K562 (cell line): ENCODE measurements around the gene PPFIBP2. TPM values are rescaled to one million over a fixed set of nuclear protein-coding genes. Genes with fewer than 3 reads are reported as not detected.

Source experiments
- ATAC-seq: fragments of 200-7000 bp; cut with Tn5 transposase; 3 replicates; pipeline ENCODE4 v1.9.1; 2020; ENCODE audit warnings: moderate library complexity
- BruUV-seq: library from RNA; stranded (reverse); fragments of 400-500 nt; replicated peaks from 2 replicates; lab custom pipeline; 2021; lab: Mats Ljungman, UMichigan
- CTCF ChIA-PET: fragments of 300-600 bp; formaldehyde crosslinking; extraction: SDS; loops from one replicate; lab custom pipeline; 2021; ENCODE audit warnings: low intra/inter-chr PET ratio; lab: Yijun Ruan, JAX
- POLR2A ChIA-PET: fragments of 300-600, 350-650 bp; sonication (Branson Sonifier 250); formaldehyde crosslinking; extraction: SDS; loops from one replicate; lab custom pipeline; 2021; ENCODE audit warnings: antibody characterized with exemption, inconsistent platforms; lab: Yijun Ruan, JAX
- DNase-seq, 4 experiments: peaks; one replicate each; pipeline versions ENCODE4 v3.0.0 to v3.0.0-alpha.2; 2011 to 2018; ENCODE audit warnings: low spot score in 3 of 4, mixed read lengths in 3 of 4; ENCODE audit errors: extremely low read depth in 1 of 4
- FAIRE-seq: peaks from 2 replicates; lab custom pipeline; 2011; peaks lifted over from hg19 to GRCh38; lab: Jason Lieb, UNC
- H2AFZ ChIP-seq: 2 replicates; pipeline ENCODE4 v1.6.0; 2011; ENCODE audit warnings: low read depth, low read length, control low read depth, inconsistent platforms
- H3K27ac ChIP-seq: fragments of 200-600 bp; 3 replicates; pipeline ENCODE4 v1.8.0; 2011; ENCODE audit warnings: low read depth, mild to moderate bottlenecking, control low read depth, inconsistent platforms, low read length, moderate library complexity, mixed read lengths; ENCODE audit errors: extremely low read depth
- H3K27me3 ChIP-seq, 2 experiments: fragments of 300-600 bp in 1 of 2; 2 replicates in 1 of 2; 3 replicates in 1 of 2; pipeline versions ENCODE4 v1.6.0 to v1.8.0; 2011; ENCODE audit warnings: inconsistent platforms in 2 of 2, low read length in 2 of 2, mild to moderate bottlenecking in 1 of 2, mixed read lengths in 1 of 2, moderate library complexity in 1 of 2; ENCODE audit not compliant: control insufficient read depth in 2 of 2, insufficient read depth in 2 of 2
- H3K36me3 ChIP-seq: fragments of 300-600 bp; 3 replicates; pipeline ENCODE4 v1.8.0; 2011; ENCODE audit warnings: mild to moderate bottlenecking, low read length, inconsistent platforms; ENCODE audit not compliant: control insufficient read depth, insufficient read depth
- H3K4me1 ChIP-seq, 2 experiments: fragments of 200-600 bp in 1 of 2; replicated peaks in 1 of 2; 2 replicates in 1 of 2; 3 replicates in 1 of 2; pipeline versions ENCODE4 v1.5.1 to v1.8.0; 2011; ENCODE audit warnings: inconsistent platforms in 2 of 2, low read length in 2 of 2, mild to moderate bottlenecking in 1 of 2, mixed read lengths in 1 of 2, moderate library complexity in 1 of 2; ENCODE audit not compliant: control insufficient read depth in 2 of 2, insufficient read depth in 2 of 2
- H3K4me2 ChIP-seq: 2 replicates; pipeline ENCODE4 v1.6.1; 2011; ENCODE audit warnings: low read length, control low read depth, inconsistent platforms, mixed read lengths; ENCODE audit not compliant: insufficient read depth
- H3K4me3 ChIP-seq: fragments of 200-600 bp; sonication (generic), shearing (Covaris generic); 2 replicates; pipeline ENCODE4 v1.5.1; 2016; ENCODE audit warnings: control low read depth, inconsistent platforms
- H3K79me2 ChIP-seq: fragments of 200-600 bp; 3 replicates; pipeline ENCODE4 v1.8.0; 2011; ENCODE audit warnings: low read length, inconsistent platforms; ENCODE audit not compliant: control insufficient read depth, insufficient read depth
- H3K9ac ChIP-seq, 2 experiments: 2 replicates each; pipeline versions ENCODE4 v1.6.0 to v1.6.1; 2011; ENCODE audit warnings: low read depth in 2 of 2, low read length in 2 of 2, control low read depth in 1 of 2, inconsistent platforms in 1 of 2, mild to moderate bottlenecking in 1 of 2, mixed read lengths in 1 of 2; ENCODE audit not compliant: insufficient read depth in 1 of 2
- H3K9me1 ChIP-seq: one replicate; pipeline ENCODE4 v1.6.0; 2011; ENCODE audit warnings: inconsistent platforms, mild to moderate bottlenecking, low read length, moderate library complexity; ENCODE audit not compliant: control insufficient read depth, insufficient read depth
- H3K9me3 ChIP-seq: replicated peaks from 2 replicates; pipeline ENCODE4 v1.5.1; 2011; ENCODE audit warnings: low read depth, low read length, inconsistent platforms; ENCODE audit not compliant: control insufficient read depth, insufficient read depth
- H4K20me1 ChIP-seq: replicated peaks from 2 replicates; pipeline ENCODE4 v1.6.1; 2011; ENCODE audit warnings: low read length, inconsistent platforms, mixed read lengths; ENCODE audit not compliant: control insufficient read depth, insufficient read depth
- HDAC8 ChIP-seq: fragments of 450-650 bp; IDR thresholded peaks from 2 replicates; pipeline ENCODE4 v1.6.1; 2016; ENCODE audit warnings: mild to moderate bottlenecking, missing genetic modification characterization, moderate library complexity, missing compliant biosample characterization
- KLF1 ChIP-seq: fragments of 450-650 bp; IDR thresholded peaks from 2 replicates; pipeline ENCODE4 v1.6.1; 2016; ENCODE audit warnings: missing genetic modification characterization, missing compliant biosample characterization
- MTA2 ChIP-seq: fragments of 450-650 bp; IDR thresholded peaks from 2 replicates; pipeline ENCODE4 v1.6.1; 2016; ENCODE audit warnings: low read depth
- WGBS: fragments of 100-300 bp; shearing (Covaris generic); methylation state at CpG from one replicate; pipeline ENCODE4 v1.1.6; 2016; ENCODE audit warnings: low coverage, mixed read lengths; ENCODE audit not compliant: insufficient coverage; ENCODE audit errors: missing lambda C conversion rate; 5-methylcytosine and 5-hydroxymethylcytosine counted together
- in situ Hi-C: fragments of 300-500 bp; cut with MboI; formaldehyde crosslinking; loops from 4 replicates; pipeline ENCODE4 v1.15.0; 2018; ENCODE audit warnings: inconsistent platforms, mixed read lengths
- intact Hi-C: fragments of 100-400 bp; cut with micrococcal nuclease; formaldehyde crosslinking; loops from 2 replicates; pipeline ENCODE4 v1.14.2; 2022
- polyA plus RNA-seq, 8 experiments: library from polyadenylated mRNA; depleted of rRNA in 4 of 8; stranded (reverse) in 5 of 8; unstranded in 3 of 8; fragments of >200 nt; fragmentation: Nextera tagmentation in 2 of 8; fragmentation: Illumina TruSeq in 1 of 8; extraction: Ambion mirVana in 2 of 8; extraction: Trizol in 1 of 8; gene quantifications; 2 replicates each; pipeline versions ENCODE4 v1.2.1 to v1.2.3, GENCODE V29; 2011 to 2014; ENCODE audit warnings: inconsistent platforms in 1 of 8, missing spikeins in 1 of 8
- total RNA-seq, 7 experiments: library from RNA; depleted of rRNA in 6 of 7; stranded (reverse); fragments of >200 nt in 6 of 7; fragmentation: Illumina TruSeq in 2 of 7; extraction: Trizol in 2 of 7; gene quantifications; 2 replicates each; pipeline versions ENCODE4 v1.2.1 to v1.2.3, GENCODE V29; 2011 to 2021; ENCODE audit warnings: low replicate concordance in 1 of 7
- TF ChIP-seq, protein P1 (sequence below), 2 experiments: fragments of 450-650 bp; IDR thresholded peaks; 2 replicates each; pipeline ENCODE4 v1.6.1; 2016

The PPFIBP2 gene
- total and polyA plus RNA-seq, 9 of the 15 experiments (the other 6 are each of a cell fraction or from before 2014, with no cell fraction given), result 0.18 to 3.4 (median 1.2) TPM

DNA sequence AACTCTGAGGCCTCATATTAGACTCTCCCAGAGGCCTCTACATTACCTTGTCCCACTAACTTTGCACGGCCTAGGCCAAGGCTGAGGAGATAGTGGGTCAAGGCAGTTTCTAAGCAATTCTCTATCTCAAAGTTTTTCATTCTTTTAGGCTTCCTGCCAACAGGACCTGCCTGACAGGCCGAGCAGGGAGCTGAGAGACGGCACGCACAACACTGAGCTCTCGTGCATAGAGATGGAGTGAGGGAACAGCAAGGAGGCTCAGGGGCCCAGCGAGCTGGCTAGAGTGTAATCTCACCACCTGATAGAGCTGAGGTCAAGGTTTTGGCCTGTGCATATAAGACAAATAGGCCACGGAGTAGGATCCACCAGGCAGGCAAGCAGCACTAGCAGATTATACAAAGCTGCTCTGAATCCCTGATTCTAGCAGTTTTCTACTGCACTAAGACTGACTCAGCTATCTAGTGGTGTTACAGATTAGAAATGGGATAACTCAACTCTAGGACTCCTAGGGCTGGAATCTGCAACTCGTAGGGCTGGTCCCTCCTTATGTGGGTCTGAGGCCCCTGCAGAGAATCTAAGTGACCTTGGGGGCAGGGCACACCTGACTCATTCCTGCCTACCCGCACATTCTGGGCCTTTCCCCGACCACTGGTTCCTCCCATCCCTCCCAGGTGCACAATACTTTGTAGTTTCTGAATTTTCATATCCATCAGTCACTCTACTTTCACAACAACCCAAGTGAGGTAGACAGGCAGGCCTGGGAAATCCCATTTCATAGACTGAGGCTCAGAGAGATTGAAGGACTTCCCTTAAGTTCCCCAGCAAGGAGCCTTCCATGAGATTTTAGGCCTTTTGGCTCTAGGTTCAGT is 157.8 kb downstream of the PPFIBP2 start:
- 27% methylated on average over 10 of the region's 10 CpGs for WGBS
- intact Hi-C loops (no loop called here), in situ Hi-C loops (loop anchor here (25.0 kb wide), 1 partner anchor 584 kb away; the partner anchor contains the start of gene RBMXL2)
- H3K4me2 ChIP-seq, result no peak overlapping the region
- no peaks in the 10 kb centered on the region for H3K9me3 ChIP-seq
- FAIRE-seq (no peak), DNase-seq (no peak), ATAC-seq (no peak)
- peaks cover 0 to 18% of the 10 kb centered on the region in 2 experiments; a peak in 2 of 5 replicates for H3K27me3 ChIP-seq
- H3K9me1 ChIP-seq, result no peaks in the 10 kb centered on the region
- no peak overlapping the region for H3K27ac ChIP-seq
- TF ChIP-seq MTA2, result no peak
- TF ChIP-seq, protein P1, sequence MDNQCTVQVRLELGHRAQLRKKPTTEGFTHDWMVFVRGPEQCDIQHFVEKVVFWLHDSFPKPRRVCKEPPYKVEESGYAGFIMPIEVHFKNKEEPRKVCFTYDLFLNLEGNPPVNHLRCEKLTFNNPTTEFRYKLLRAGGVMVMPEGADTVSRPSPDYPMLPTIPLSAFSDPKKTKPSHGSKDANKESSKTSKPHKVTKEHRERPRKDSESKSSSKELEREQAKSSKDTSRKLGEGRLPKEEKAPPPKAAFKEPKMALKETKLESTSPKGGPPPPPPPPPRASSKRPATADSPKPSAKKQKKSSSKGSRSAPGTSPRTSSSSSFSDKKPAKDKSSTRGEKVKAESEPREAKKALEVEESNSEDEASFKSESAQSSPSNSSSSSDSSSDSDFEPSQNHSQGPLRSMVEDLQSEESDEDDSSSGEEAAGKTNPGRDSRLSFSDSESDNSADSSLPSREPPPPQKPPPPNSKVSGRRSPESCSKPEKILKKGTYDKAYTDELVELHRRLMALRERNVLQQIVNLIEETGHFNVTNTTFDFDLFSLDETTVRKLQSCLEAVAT (IDR thresholded peaks at IDR 0.05), result no peak
- TF ChIP-seq HDAC8 (tag), result no peak
- no peak for TF ChIP-seq KLF1 (tag)
- H2AFZ ChIP-seq, result no peak overlapping the region
- BruUV-seq, result no TSS peak
- peaks cover 0 to 12% of the 10 kb centered on the region in 2 experiments; a peak in 4 of 5 replicates for H3K4me1 ChIP-seq
- ChIA-PET POLR2A (no interaction called here), CTCF (no interaction called here)
- H3K79me2 ChIP-seq, result no peaks in the 10 kb centered on the region
- no peaks in the 10 kb centered on the region for H4K20me1 ChIP-seq
- no peaks in the 10 kb centered on the region for H3K36me3 ChIP-seq
- no peak overlapping the region for H3K9ac ChIP-seq
- H3K4me3 ChIP-seq, result no peak overlapping the region
